Gastrocnemius medialis (tissue), 4 donors: ENCODE results near the gene C10orf90. TPM values are rescaled to one million over a fixed set of nuclear protein-coding genes. Genes with fewer than 3 reads are reported as not detected.

Experiments
- ATAC-seq, 2 donors: fragments of 150-250 bp; one replicate each; pipeline ENCODE4 v1.9.1; 2016
- DNase-seq, 2 donors: peaks; one replicate each; pipeline ENCODE4 v3.0.0-alpha.2; 2019
- H3K27ac ChIP-seq, 4 donors: fragments of 200-600 bp; sonication (generic); 1 replicate in 1 of 4; 2 replicates in 3 of 4; pipeline ENCODE4 v1.5.1; 2016 to 2018; ENCODE audit warnings: mild to moderate bottlenecking in 2 of 4, moderate library complexity in 1 of 4
- H3K27me3 ChIP-seq, 3 donors: fragments of 200-600 bp; sonication (generic) in 2 of 3; 1 replicate in 1 of 3; 2 replicates in 2 of 3; pipeline versions ENCODE4 v1.5.1 to v1.6.0; 2016 to 2019; ENCODE audit warnings: mild to moderate bottlenecking in 1 of 3, moderate library complexity in 1 of 3
- H3K36me3 ChIP-seq, 2 donors: fragments of 200-600 bp; sonication (generic) in 1 of 2; one replicate each; pipeline ENCODE4 v1.5.1; 2017 to 2018
- H3K4me1 ChIP-seq, 2 donors: fragments of 200-600 bp; sonication (generic) in 1 of 2; one replicate each; pipeline ENCODE4 v1.5.1; 2016 to 2017; ENCODE audit warnings: mild to moderate bottlenecking in 2 of 2
- H3K4me3 ChIP-seq, 4 donors: fragments of 200-600 bp; sonication (generic) in 3 of 4; 1 replicate in 1 of 4; 2 replicates in 3 of 4; pipeline ENCODE4 v1.5.1; 2016 to 2019; ENCODE audit warnings: mild to moderate bottlenecking in 2 of 4
- H3K9me3 ChIP-seq, 3 donors: fragments of 200-600 bp; sonication (generic) in 2 of 3; 1 replicate in 1 of 3; 2 replicates in 2 of 3; pipeline ENCODE4 v1.5.1; 2016 to 2019
- CTCF ChIP-seq, 5 experiments: fragments of 450-650 bp in 3 of 5; fragments of 200-600 bp in 2 of 5; sonication (generic) in 2 of 5; IDR thresholded peaks in 4 of 5; conservative IDR thresholded peaks in 1 of 5; 1 replicate in 4 of 5; 2 replicates in 1 of 5; pipeline ENCODE4 v1.5.1; 2016 to 2019; ENCODE audit warnings: antibody characterized with exemption in 5 of 5, mild to moderate bottlenecking in 3 of 5, moderate library complexity in 3 of 5
- POLR2A ChIP-seq, 2 donors: fragments of 450-650 bp; IDR thresholded peaks; one replicate each; pipeline ENCODE4 v1.6.1; 2017; ENCODE audit warnings: antibody characterized with exemption in 2 of 2, mild to moderate bottlenecking in 2 of 2, moderate library complexity in 2 of 2
- in situ Hi-C, 4 donors: fragments of 200-750 bp; cut with MboI; loops; one replicate each; pipeline versions ENCODE4 v1.15.0 to v1.8.0; 2017; ENCODE audit warnings: low sequenced_read_pairs in 4 of 4
- intact Hi-C: fragments of 100-400 bp; cut with DNase I; formaldehyde crosslinking; loops from one replicate; pipeline ENCODE4 v1.15.1; 2023; ENCODE audit warnings: low total_unique reads
- total RNA-seq, 4 donors: library from RNA; depleted of rRNA; stranded (reverse); fragments of >200 nt; gene quantifications; one replicate each; pipeline versions ENCODE4 v1.1.0 to v1.2.3, GENCODE V29; 2016

The C10orf90 gene
- total RNA-seq, 4 donors from 2014 or later, result not detected

DNA sequence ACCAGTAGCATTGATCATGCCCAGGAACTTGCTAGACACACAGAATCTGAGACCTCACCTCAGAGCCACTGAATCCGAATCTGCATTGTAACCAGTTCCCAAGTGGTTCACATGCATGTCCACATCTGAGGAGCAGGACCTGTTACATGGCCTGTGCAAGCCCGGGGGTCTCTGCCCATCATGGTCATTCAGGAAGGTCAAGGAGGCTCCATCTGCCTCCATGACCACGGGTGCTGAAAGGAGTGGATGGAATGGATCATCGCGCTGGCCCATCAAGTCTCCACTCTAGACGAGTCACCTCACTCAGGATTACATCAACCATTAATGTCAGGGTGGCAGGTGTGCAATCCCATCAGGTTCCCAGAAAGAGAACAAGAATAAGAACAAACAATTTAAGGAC, 196.5 kb downstream of the C10orf90 start:
- Histone ChIP-seq H3K4me3 (no peak overlapping the region), H3K4me1 (no peaks in the 10 kb centered on the region), H3K27ac (no peak overlapping the region), H3K27me3 (no peaks in the 10 kb centered on the region), H3K9me3 (no peaks in the 10 kb centered on the region), H3K36me3 (no peaks in the 10 kb centered on the region)
- DNase-seq (no peak), ATAC-seq (no peak)
- intact Hi-C loops (no loop called here), in situ Hi-C loops (no loop called here)
- TF ChIP-seq CTCF (IDR thresholded peaks at IDR 0.05 in 4 of 5, conservative IDR thresholded peaks at IDR 0.05 in 1 of 5) (no peak), POLR2A (IDR thresholded peaks at IDR 0.05) (no peak)

GRCh38 chr10:126470991-126471390, 199.5 kb downstream of the C10orf90 start:
- TF ChIP-seq POLR2A (IDR thresholded peaks at IDR 0.05) (no peak), CTCF (IDR thresholded peaks at IDR 0.05 in 4 of 5, conservative IDR thresholded peaks at IDR 0.05 in 1 of 5) (no peak)
- ATAC-seq (no peak), DNase-seq (no peak)
- Histone ChIP-seq H3K4me1 (no peaks in the 10 kb centered on the region), H3K27ac (no peak overlapping the region), H3K36me3 (no peaks in the 10 kb centered on the region), H3K4me3 (no peak overlapping the region), H3K9me3 (no peaks in the 10 kb centered on the region), H3K27me3 (no peaks in the 10 kb centered on the region)
- intact Hi-C loops, result no loop called here
- in situ Hi-C loops, result no loop called here

DNA sequence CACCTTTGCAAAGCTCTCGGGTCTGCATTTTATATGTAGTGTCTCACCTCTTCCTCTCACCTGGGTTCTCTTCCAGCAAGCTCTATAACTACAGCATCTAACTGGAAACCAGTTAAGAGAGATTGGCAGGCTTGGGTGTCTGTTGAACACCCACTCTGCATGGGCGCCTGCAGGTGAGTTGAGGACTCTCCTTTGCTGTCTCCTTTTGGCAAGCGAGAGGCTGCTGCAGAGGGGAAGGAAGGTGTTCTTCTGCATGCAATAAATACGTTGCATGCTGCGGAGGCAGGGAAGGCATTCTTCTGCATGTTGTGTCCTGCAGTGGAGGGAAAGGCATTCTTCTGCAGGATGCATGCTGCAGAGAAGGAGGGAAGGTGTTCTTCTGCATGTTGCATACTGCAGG, 200.8 kb downstream of the C10orf90 start:
- Histone ChIP-seq H3K27ac (no peak overlapping the region), H3K9me3 (no peaks in the 10 kb centered on the region), H3K4me1 (no peaks in the 10 kb centered on the region), H3K4me3 (no peak overlapping the region), H3K36me3 (no peaks in the 10 kb centered on the region), H3K27me3 (no peaks in the 10 kb centered on the region)
- in situ Hi-C loops, result no loop called here
- intact Hi-C loops, result no loop called here
- no peak for DNase-seq
- no peak for ATAC-seq
- no peak for TF ChIP-seq POLR2A (IDR thresholded peaks at IDR 0.05)
- TF ChIP-seq CTCF (IDR thresholded peaks at IDR 0.05 in 4 of 5, conservative IDR thresholded peaks at IDR 0.05 in 1 of 5), result no peak

DNA sequence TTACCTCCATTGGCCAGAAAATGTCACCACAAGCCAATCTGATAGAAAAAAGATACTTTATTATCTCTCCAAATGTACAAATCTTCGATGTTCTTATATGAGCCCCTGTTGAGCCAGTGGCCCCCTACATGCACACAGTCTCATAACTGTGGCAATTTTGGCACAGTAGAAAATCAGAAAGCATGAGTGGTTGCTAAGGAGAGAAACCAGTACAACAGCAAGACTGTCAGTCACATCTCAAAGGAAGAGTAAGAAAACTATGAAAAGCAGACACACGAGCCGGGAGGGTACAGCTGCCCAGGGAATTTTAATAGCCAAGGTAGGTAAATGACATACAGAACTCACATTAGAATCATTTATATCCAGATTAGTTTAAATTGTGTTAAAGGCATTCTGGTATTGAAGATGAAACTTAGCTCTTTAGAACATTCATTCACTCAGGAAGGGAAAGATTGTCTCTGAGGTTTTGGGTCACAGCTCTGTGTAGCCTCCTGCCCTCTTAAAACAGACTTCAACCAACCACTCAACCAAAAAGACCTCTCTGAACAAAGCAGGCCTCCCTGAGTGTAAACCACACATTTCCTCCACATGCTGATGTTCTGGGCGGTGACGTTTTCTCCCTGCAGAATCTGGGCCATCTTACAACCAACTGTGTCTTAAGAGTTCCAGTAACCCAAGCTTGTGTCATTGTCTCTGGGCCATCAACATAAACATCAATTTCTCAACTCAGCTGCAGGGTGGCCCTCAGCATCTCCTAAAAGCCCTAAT, 201.4 kb downstream of the C10orf90 start:
- ATAC-seq (no peak), DNase-seq (no peak)
- intact Hi-C loops, result no loop called here
- in situ Hi-C loops, result no loop called here
- TF ChIP-seq POLR2A (IDR thresholded peaks at IDR 0.05) (no peak), CTCF (IDR thresholded peaks at IDR 0.05 in 4 of 5, conservative IDR thresholded peaks at IDR 0.05 in 1 of 5) (no peak)
- no peaks in the 10 kb centered on the region for H3K9me3 ChIP-seq
- no peaks in the 10 kb centered on the region for H3K27me3 ChIP-seq
- H3K4me1 ChIP-seq, result no peaks in the 10 kb centered on the region
- no peaks in the 10 kb centered on the region for H3K36me3 ChIP-seq
- no peak overlapping the region for H3K27ac ChIP-seq
- H3K4me3 ChIP-seq, result no peak overlapping the region

- intact Hi-C loops, result no loop called here
- H3K9me3 ChIP-seq, result no peaks in the 10 kb centered on the region
Measured at GRCh38 chr10:126468467-126468866, 202.0 kb downstream of the C10orf90 start.

More at GRCh38 chr10:126468467-126468866, 202.0 kb downstream of the C10orf90 start:
- ATAC-seq (no peak), DNase-seq (no peak)
- no peaks in the 10 kb centered on the region for H3K4me1 ChIP-seq
- no peaks in the 10 kb centered on the region for H3K27me3 ChIP-seq
- no peaks in the 10 kb centered on the region for H3K36me3 ChIP-seq
- no peak overlapping the region for H3K4me3 ChIP-seq
- no peak for TF ChIP-seq POLR2A (IDR thresholded peaks at IDR 0.05)
- H3K27ac ChIP-seq, result no peak overlapping the region
- in situ Hi-C loops, result no loop called here
